ENCODE results near the gene CAPN2. TPM values are rescaled to one million over a fixed set of nuclear protein-coding genes. Genes with fewer than 3 reads are reported as not detected.

The CAPN2 gene
- polyA plus RNA-seq, 1 of the 3 experiments (the other 2 are of a cell fraction) = 208 TPM

- Histone ChIP-seq H3K79me2 (ENCODE audit: insufficient read depth) (no peaks in the 10 kb centered on the region), H3K27me3 (ENCODE audit: insufficient read depth) (no peaks in the 10 kb centered on the region), H4K20me1 (ENCODE audit: insufficient read depth) (no peaks in the 10 kb centered on the region), H2AFZ (ENCODE audit: low read depth) (no peak overlapping the region), H3K4me1 (ENCODE audit: control insufficient read depth in 1 of 2, insufficient read depth in 2 of 2, low read depth in 1 of 2, low read length in 1 of 2) (peaks cover under 1 to 11% of the 10 kb centered on the region in 2 experiments; a peak in 3 of 4 replicates), H3K4me2 (no peak overlapping the region), H3K9me2 (no peaks in the 10 kb centered on the region), H3K9ac (no peak overlapping the region), H3K36me3 (replicated peaks in 1 of 2; ENCODE audit: control insufficient read depth in 1 of 2, insufficient read depth in 2 of 2, low read length in 1 of 2) (no peaks in the 10 kb centered on the region), H3F3A (replicated peaks; ENCODE audit: insufficient read depth) (peaks cover 21% of the 10 kb centered on the region), H3K27ac (ENCODE audit: low read depth in 2 of 2, low read length in 1 of 2) (no peak overlapping the region), H3K4me3 (ENCODE audit: low read depth in 2 of 2, low read length in 1 of 2) (no peak overlapping the region), H3K9me3 (no peaks in the 10 kb centered on the region)
- WGBS (ENCODE audit: low lambda C conversion rate) = 83% methylated on average over 5 of the region's 5 CpGs
- POLR2A ChIA-PET = interaction anchor here (0.6 kb wide), 1 partner anchor 423 kb away, joined by 3 read pairs; no protein-coding TSS in a partner anchor
- CTCF ChIA-PET = interaction anchor here (0.6 to 4.7 kb wide), 15 partner anchors 9 to 566 kb away, joined by 3 to 44 read pairs (median 3); no protein-coding TSS in a partner anchor
- DNase-seq = no peak
- TF ChIP-seq TEAD4 (IDR thresholded peaks at IDR 0.05; ENCODE audit: borderline replicate concordance, insufficient read depth) = no peak
- no peak for TF ChIP-seq YY1 (IDR thresholded peaks at IDR 0.05; ENCODE audit: low read depth)
- no peak for TF ChIP-seq RFX5 (IDR thresholded peaks at IDR 0.05; ENCODE audit: low read length)
- no peak for TF ChIP-seq TCF12 (IDR thresholded peaks at IDR 0.05)
- no peak for TF ChIP-seq ZBTB33 (IDR thresholded peaks at IDR 0.05; ENCODE audit: borderline replicate concordance, low read depth)
- TF ChIP-seq EZH2phosphoT487 (IDR thresholded peaks at IDR 0.05; ENCODE audit: borderline replicate concordance, low read depth) = no peak
- TF ChIP-seq MXI1 (IDR thresholded peaks at IDR 0.05; ENCODE audit: low read depth, low read length) = no peak
- no peak for TF ChIP-seq USF2 (IDR thresholded peaks at IDR 0.05; ENCODE audit: borderline replicate concordance, low read depth, low read length)
- no peak for TF ChIP-seq SIN3A (IDR thresholded peaks at IDR 0.05; ENCODE audit: borderline replicate concordance, low read depth, low read length)
- TF ChIP-seq JUND (IDR thresholded peaks at IDR 0.05) = no peak
- no peak for TF ChIP-seq REST (IDR thresholded peaks at IDR 0.05; ENCODE audit: low read depth, low read length)
- TF ChIP-seq CTCF (IDR thresholded peaks at IDR 0.05) = no peak
Measured at GRCh38 chr1:223695941-223696340, 16.4 kb upstream of the CAPN2 start.
